K562 (cell line): ENCODE data around the gene ZNF581. TPM values are rescaled to one million over a fixed set of nuclear protein-coding genes. Genes with fewer than 3 reads are reported as not detected.
A peak's percentile ranks its signal among the peaks of the same experiment; 100 is the strongest.

Source experiments
- ATF3 ChIP-seq, 2 experiments: fragments of 450-650 bp in 1 of 2; sonication (generic) in 1 of 2; formaldehyde crosslinking in 1 of 2; IDR thresholded peaks in 1 of 2; conservative IDR thresholded peaks in 1 of 2; 2 replicates each; pipeline versions ENCODE4 v1.6.1 to v1.8.1; 2016 to 2023; ENCODE audit warnings: mild to moderate bottlenecking in 2 of 2, moderate library complexity in 2 of 2, inconsistent platforms in 1 of 2, missing genetic modification reagents in 1 of 2
- BRCA1 ChIP-seq, 2 experiments: fragments of 450-650 bp in 1 of 2; sonication (generic) in 1 of 2; formaldehyde crosslinking in 1 of 2; IDR thresholded peaks; 2 replicates each; pipeline versions ENCODE4 v1.5.0 to v1.6.1; 2017 to 2020; ENCODE audit warnings: mild to moderate bottlenecking in 1 of 2, missing genetic modification reagents in 1 of 2
- CHD2 ChIP-seq: IDR thresholded peaks from 2 replicates; pipeline ENCODE4 v1.6.1; 2011; ENCODE audit warnings: low read depth, low read length
- CREB3 ChIP-seq: fragments of 450-650 bp; conservative IDR thresholded peaks from 2 replicates; pipeline ENCODE4 v1.6.1; 2016; ENCODE audit warnings: missing genetic modification characterization, low read depth, mild to moderate bottlenecking, missing compliant biosample characterization, moderate library complexity
- HOMEZ ChIP-seq: fragments of 250-450 bp; sonication (Bioruptor Pico); IDR thresholded peaks from 2 replicates; pipeline ENCODE4 v1.4.0; 2020; ENCODE audit warnings: mild to moderate bottlenecking, moderate library complexity
- MAFF ChIP-seq: IDR thresholded peaks from 2 replicates; pipeline ENCODE4 v1.6.1; 2012; ENCODE audit warnings: low read length, improper control_type of control experiment
- MAFK ChIP-seq: IDR thresholded peaks from 2 replicates; pipeline ENCODE4 v1.6.1; 2011; ENCODE audit warnings: low read length, improper control_type of control experiment
- NR2C1 ChIP-seq, 2 experiments: fragments of 450-650 bp; IDR thresholded peaks; 2 replicates each; pipeline ENCODE4 v1.6.1; 2017; ENCODE audit warnings: mild to moderate bottlenecking in 2 of 2, antibody characterized with exemption in 1 of 2, inconsistent platforms in 1 of 2, missing compliant biosample characterization in 1 of 2, missing genetic modification characterization in 1 of 2
- RNF2 ChIP-seq: sonication (generic); IDR thresholded peaks from 2 replicates; pipeline ENCODE4 v1.6.1; 2016
- SRSF3 ChIP-seq: fragments of 200-400 bp; formaldehyde crosslinking; IDR thresholded peaks from 2 replicates; pipeline ENCODE4 v1.6.1; 2016; ENCODE audit warnings: mild to moderate bottlenecking, low read length, moderate library complexity; ENCODE audit not compliant: insufficient read depth
- SUPT5H ChIP-seq: fragments of 450-650 bp; IDR thresholded peaks from 2 replicates; pipeline ENCODE4 v1.6.1; 2016
- TBP ChIP-seq: optimal IDR thresholded peaks from 2 replicates; pipeline ENCODE3; 2011; ENCODE audit warnings: low read depth, low read length, improper control_type of control experiment
- TCF3 ChIP-seq: sonication (generic); formaldehyde crosslinking; IDR thresholded peaks from 2 replicates; pipeline ENCODE4 v1.4.0; 2020; ENCODE audit warnings: mild to moderate bottlenecking, missing genetic modification reagents
- TFE3 ChIP-seq: fragments of 450-650 bp; formaldehyde crosslinking; IDR thresholded peaks from 2 replicates; pipeline ENCODE4 v1.4.0; 2020; ENCODE audit warnings: mild to moderate bottlenecking, mixed read lengths
- THRAP3 ChIP-seq: fragments of 450-650 bp; IDR thresholded peaks from 2 replicates; pipeline ENCODE4 v1.6.1; 2016; ENCODE audit warnings: mild to moderate bottlenecking, inconsistent platforms, borderline replicate concordance
- TRIM28 ChIP-seq: fragments of 450-650 bp; IDR thresholded peaks from 2 replicates; pipeline ENCODE4 v1.6.1; 2017
- ZNF143 ChIP-seq: sonication (generic); formaldehyde crosslinking; IDR thresholded peaks from 2 replicates; pipeline ENCODE4 v1.9.0; 2022; ENCODE audit warnings: mild to moderate bottlenecking, missing genetic modification reagents
- ZNF507 ChIP-seq: conservative IDR thresholded peaks from 2 replicates; pipeline ENCODE4 v1.6.1; 2017; ENCODE audit warnings: missing genetic modification characterization, missing compliant biosample characterization
- ZNF583 ChIP-seq: fragments of 250-450 bp; sonication (Bioruptor Pico); IDR thresholded peaks from 2 replicates; pipeline ENCODE4 v1.4.0; 2020
- ZNF639 ChIP-seq, 2 experiments: fragments of 200-800 bp in 1 of 2; sonication (Bioruptor generic) in 1 of 2; sonication (generic) in 1 of 2; formaldehyde crosslinking in 1 of 2; IDR thresholded peaks in 1 of 2; conservative IDR thresholded peaks in 1 of 2; 2 replicates each; pipeline versions ENCODE4 v1.5.0 to v1.6.1; 2016 to 2020; ENCODE audit warnings: missing compliant biosample characterization in 1 of 2, missing genetic modification characterization in 1 of 2, missing genetic modification reagents in 1 of 2
- ZNF764 ChIP-seq: fragments of 250-450 bp; sonication (Bioruptor Pico); IDR thresholded peaks from 2 replicates; pipeline ENCODE4 v1.4.0; 2020; ENCODE audit warnings: low read depth, mild to moderate bottlenecking, moderate library complexity
- polyA plus RNA-seq, 8 experiments: library from polyadenylated mRNA; depleted of rRNA in 4 of 8; stranded (reverse) in 5 of 8; unstranded in 3 of 8; fragments of >200 nt; fragmentation: Nextera tagmentation in 2 of 8; fragmentation: Illumina TruSeq in 1 of 8; extraction: Ambion mirVana in 2 of 8; extraction: Trizol in 1 of 8; gene quantifications; 2 replicates each; pipeline versions ENCODE4 v1.2.1 to v1.2.3, GENCODE V29; 2011 to 2014; ENCODE audit warnings: inconsistent platforms in 1 of 8, missing spikeins in 1 of 8
- total RNA-seq, 7 experiments: library from RNA; depleted of rRNA in 6 of 7; stranded (reverse); fragments of >200 nt in 6 of 7; fragmentation: Illumina TruSeq in 2 of 7; extraction: Trizol in 2 of 7; gene quantifications; 2 replicates each; pipeline versions ENCODE4 v1.2.1 to v1.2.3, GENCODE V29; 2011 to 2021; ENCODE audit warnings: low replicate concordance in 1 of 7

ZNF581 gene
- total and polyA plus RNA-seq, 9 of the 15 experiments (the other 6 are each of a cell fraction or from before 2014, with no cell fraction given): 2.4 to 39.4 (median 15.4) TPM

- peak in 1 of 2 experiments; percentile 83; a peak in 2 of 4 replicates for TF ChIP-seq ZNF639 (CRISPR knock-in tag; conservative IDR thresholded peaks at IDR 0.05 in 1 of 2, IDR thresholded peaks at IDR 0.05 in 1 of 2)
- no peak for TF ChIP-seq THRAP3
- 0 out of 2 replicates have a peak, but pooled peaks have one; percentile 45 for TF ChIP-seq ZNF583 (CRISPR knock-in tag)
- peak; percentile 5 for TF ChIP-seq SUPT5H
- TF ChIP-seq CREB3 (tag): peak; percentile 93
- no peak for TF ChIP-seq TFE3
- TF ChIP-seq ZNF507 (tag): no peak
- no peak for TF ChIP-seq ZNF764
- TF ChIP-seq NR2C1 (IDR thresholded peaks at IDR 0.05): peak; percentile 94
- TF ChIP-seq NR2C1 (tag; IDR thresholded peaks at IDR 0.05): peak; percentile 84
- no peak for TF ChIP-seq ZNF143 (CRISPR knock-in tag)
- TF ChIP-seq TBP: peak; percentile 27
- TF ChIP-seq SRSF3: no peak
- no peak for TF ChIP-seq MAFF
- TF ChIP-seq ATF3 (IDR thresholded peaks at IDR 0.05): no peak
- no peak for TF ChIP-seq ATF3 (CRISPR knock-in tag; conservative IDR thresholded peaks at IDR 0.05)
- no peak for TF ChIP-seq HOMEZ (CRISPR knock-in tag)
- TF ChIP-seq TRIM28: no peak
- peak; percentile 56 for TF ChIP-seq RNF2
- 0 out of 2 replicates have a peak, but pooled peaks have one; percentile 15 for TF ChIP-seq MAFK
- no peak for TF ChIP-seq TCF3 (CRISPR knock-in tag)
- TF ChIP-seq BRCA1 (IDR thresholded peaks at IDR 0.05): no peak
- TF ChIP-seq BRCA1 (CRISPR knock-in tag; IDR thresholded peaks at IDR 0.05): no peak
- TF ChIP-seq CHD2: peak; percentile 52; the same call in 1 of the 2 replicates
Observed at GRCh38 chr19:55599842-55600661, 43.4 kb upstream of the ZNF581 start, which contains the start of gene ZNF524 (continued).
